Occipital lobe (tissue), 2 donors: ENCODE data around the gene NEURL1B. TPM values are rescaled to one million over a fixed set of nuclear protein-coding genes. Genes with fewer than 3 reads are reported as not detected.

Source experiments
- DNase-seq: peaks from one replicate; lab custom pipeline; 2025; lab: John Stamatoyannopoulos, UW
- total RNA-seq: library from RNA; depleted of rRNA; stranded (reverse); fragments of >200 nt; gene quantifications from one replicate; pipeline ENCODE4 v1.2.3, GENCODE V29; 2014

The NEURL1B gene
- total RNA-seq, 1 donor from 2014 or later, result 19.2 TPM

GRCh38 chr5:172714491-172715420, 73.7 kb downstream of the NEURL1B start:
- DNase-seq, result peak; percentile 50

- no peak for DNase-seq
Observed at GRCh38 chr5:172715421-172715780, 74.3 kb downstream of the NEURL1B start.

GRCh38 chr5:172715931-172716682, 75.0 kb downstream of the NEURL1B start:
- no peak for DNase-seq

- peak; percentile 53 for DNase-seq
Observed at GRCh38 chr5:172716796-172717313, 75.8 kb downstream of the NEURL1B start.

- no peak for DNase-seq
Observed at GRCh38 chr5:172717481-172718195, 76.6 kb downstream of the NEURL1B start.

GRCh38 chr5:172718527-172719114, 77.6 kb downstream of the NEURL1B start:
- DNase-seq, result no peak

- DNase-seq, result no peak
Observed at GRCh38 chr5:172719211-172719610, 78.1 kb downstream of the NEURL1B start.

- DNase-seq, result no peak
Observed at GRCh38 chr5:172720655-172721054, 79.6 kb downstream of the NEURL1B start.

- DNase-seq, result no peak
Observed at GRCh38 chr5:172721455-172722326, 80.6 kb downstream of the NEURL1B start.

- no peak for DNase-seq
Observed at GRCh38 chr5:172722327-172722815, 81.3 kb downstream of the NEURL1B start.

- DNase-seq, result no peak
Observed at GRCh38 chr5:172723508-172723907, 82.4 kb downstream of the NEURL1B start.

GRCh38 chr5:172724242-172725183, 83.5 kb downstream of the NEURL1B start:
- DNase-seq, result no peak

- no peak for DNase-seq
Observed at GRCh38 chr5:172725273-172725672, 84.2 kb downstream of the NEURL1B start.

- DNase-seq, result no peak
Observed at GRCh38 chr5:172725785-172726184, 84.7 kb downstream of the NEURL1B start.

- no peak for DNase-seq
Observed at GRCh38 chr5:172726966-172727365, 85.9 kb downstream of the NEURL1B start.

- no peak for DNase-seq
Observed at GRCh38 chr5:172727551-172727950, 86.5 kb downstream of the NEURL1B start.

- DNase-seq, result no peak
Observed at GRCh38 chr5:172728481-172729241, 87.6 kb downstream of the NEURL1B start.

- DNase-seq, result no peak
Observed at GRCh38 chr5:172729588-172729987, 88.5 kb downstream of the NEURL1B start.
